GM23248 (cell line): ENCODE results near the gene PRR12.

Source experiments
- EZH2 ChIP-seq: fragments of 200-600 bp; sonication (generic); IDR thresholded peaks from 2 replicates; pipeline ENCODE4 v1.6.1; 2018; ENCODE audit warnings: antibody characterized with exemption, mild to moderate bottlenecking; ENCODE audit not compliant: insufficient read depth, poor library complexity, severe bottlenecking
- EZH2phosphoT487 ChIP-seq: fragments of 200-600 bp; sonication (generic); IDR thresholded peaks from 2 replicates; pipeline ENCODE4 v1.6.1; 2018; ENCODE audit warnings: antibody characterized with exemption, moderate library complexity, mild to moderate bottlenecking, low read depth; ENCODE audit not compliant: insufficient read depth

- TF ChIP-seq EZH2 (no peak), EZH2phosphoT487 (no peak)
Measured at GRCh38 chr19:49573009-49573408, 18.0 kb upstream of the PRR12 start.
